HEK293T (cell line): ENCODE results near the gene OR52M1.

Experiments used
- CTCF ChIA-PET: fragments of 350-600 bp; formaldehyde crosslinking; extraction: SDS; loops from one replicate; lab custom pipeline; 2021; ENCODE audit warnings: antibody characterized with exemption, inconsistent platforms; lab: Yijun Ruan, JAX
- POLR2A ChIA-PET: fragments of 350-600 bp; formaldehyde crosslinking; extraction: SDS; loops from one replicate; lab custom pipeline; 2020; ENCODE audit warnings: antibody characterized with exemption, inconsistent platforms; lab: Yijun Ruan, JAX
- DNase-seq: peaks from one replicate; pipeline ENCODE4 v3.0.0; 2012; ENCODE audit warnings: mixed read lengths; ENCODE audit errors: extremely low spot score
- ARNT ChIP-seq: fragments of 450-650 bp; IDR thresholded peaks from 2 replicates; pipeline ENCODE4 v1.6.1; 2017; ENCODE audit warnings: mild to moderate bottlenecking
- BHLHE40 ChIP-seq: fragments of 450-650 bp; IDR thresholded peaks from 2 replicates; pipeline ENCODE4 v1.6.1; 2016; ENCODE audit warnings: mild to moderate bottlenecking, moderate library complexity, borderline replicate concordance
- CTBP1 ChIP-seq: fragments of 450-650 bp; IDR thresholded peaks from 2 replicates; pipeline ENCODE4 v1.6.1; 2016; ENCODE audit warnings: borderline replicate concordance
- ELF4 ChIP-seq: fragments of 450-650 bp; IDR thresholded peaks from 2 replicates; pipeline ENCODE4 v1.6.1; 2017; ENCODE audit warnings: antibody characterized with exemption
- FOXA1 ChIP-seq: fragments of 450-650 bp; IDR thresholded peaks from 2 replicates; pipeline ENCODE4 v1.6.1; 2016; ENCODE audit warnings: mild to moderate bottlenecking
- FOXK2 ChIP-seq: fragments of 450-650 bp; IDR thresholded peaks from 2 replicates; pipeline ENCODE4 v1.6.1; 2016; ENCODE audit warnings: mild to moderate bottlenecking
- FOXM1 ChIP-seq: fragments of 450-650 bp; IDR thresholded peaks from 2 replicates; pipeline ENCODE4 v1.6.1; 2017; ENCODE audit warnings: mild to moderate bottlenecking, borderline replicate concordance
- HDGF ChIP-seq: fragments of 450-650 bp; IDR thresholded peaks from 2 replicates; pipeline ENCODE4 v1.6.1; 2017; ENCODE audit warnings: antibody characterized with exemption, borderline replicate concordance
- L3MBTL2 ChIP-seq: fragments of 450-650 bp; conservative IDR thresholded peaks from 2 replicates; pipeline ENCODE4 v1.6.1; 2016; ENCODE audit warnings: mild to moderate bottlenecking
- LEF1 ChIP-seq: fragments of 450-650 bp; IDR thresholded peaks from 2 replicates; pipeline ENCODE4 v1.6.1; 2017; ENCODE audit warnings: mild to moderate bottlenecking, borderline replicate concordance
- NFRKB ChIP-seq: fragments of 450-650 bp; IDR thresholded peaks from 2 replicates; pipeline ENCODE4 v1.6.1; 2016; ENCODE audit warnings: mild to moderate bottlenecking, moderate library complexity
- PKNOX1 ChIP-seq: fragments of 450-650 bp; IDR thresholded peaks from 2 replicates; pipeline ENCODE4 v1.6.1; 2016
- SP1 ChIP-seq: fragments of 450-650 bp; IDR thresholded peaks from 2 replicates; pipeline ENCODE4 v1.6.1; 2017
- SUZ12 ChIP-seq: fragments of 450-650 bp; IDR thresholded peaks from 2 replicates; pipeline ENCODE4 v1.6.1; 2016; ENCODE audit warnings: mild to moderate bottlenecking
- TARDBP ChIP-seq: fragments of 450-650 bp; IDR thresholded peaks from 2 replicates; pipeline ENCODE4 v1.6.1; 2016
- ZNF384 ChIP-seq: fragments of 450-650 bp; IDR thresholded peaks from 2 replicates; pipeline ENCODE4 v1.6.1; 2016

The OR52M1 gene

GRCh38 chr11:4539603-4540219 lies 5.3 kb upstream of the OR52M1 start:
- POLR2A ChIA-PET, result no interaction called here
- no peak for TF ChIP-seq FOXK2
- no peak for TF ChIP-seq NFRKB
- TF ChIP-seq ZNF384, result no peak
- no peak for TF ChIP-seq L3MBTL2
- no peak for TF ChIP-seq ARNT
- TF ChIP-seq CTBP1, result no peak
- TF ChIP-seq BHLHE40, result no peak
- no peak for TF ChIP-seq ELF4
- no peak for TF ChIP-seq FOXA1
- no peak for TF ChIP-seq HDGF
- no peak for TF ChIP-seq LEF1
- no peak for TF ChIP-seq TARDBP
- TF ChIP-seq FOXM1, result no peak
- no peak for TF ChIP-seq PKNOX1
- TF ChIP-seq SUZ12, result no peak
- no peak for TF ChIP-seq SP1
- DNase-seq, result peak; percentile 57
- CTCF ChIA-PET, result interaction anchor here (0.5 to 3.4 kb wide), 14 partner anchors 8 to 739 kb away, joined by 3 to 37 read pairs (median 3); partner anchors contain the start of gene TRIM21

GRCh38 chr11:4541071-4541470 lies 3.9 kb upstream of the OR52M1 start:
- TF ChIP-seq FOXM1 (no peak), FOXK2 (no peak), FOXA1 (no peak), SUZ12 (no peak), TARDBP (no peak)
- ChIA-PET CTCF (interaction anchor here (3.4 kb wide), 1 partner anchor 353 kb away, joined by 37 read pairs; no protein-coding TSS in a partner anchor), POLR2A (no interaction called here)
- no peak for DNase-seq

- CTCF ChIA-PET, result interaction anchor here (1.0 kb wide), 1 partner anchor 361 kb away, joined by 3 read pairs; no protein-coding TSS in a partner anchor
- POLR2A ChIA-PET, result no interaction called here
- no peak for TF ChIP-seq SP1
- DNase-seq, result no peak
Observed at GRCh38 chr11:4543561-4543960, 1.4 kb upstream of the OR52M1 start.

GRCh38 chr11:4546878-4547277 lies 1.9 kb downstream of the OR52M1 start:
- POLR2A ChIA-PET, result no interaction called here
- no peak for TF ChIP-seq BHLHE40
- no peak for DNase-seq
- CTCF ChIA-PET, result interaction anchor here (1.6 kb wide), 1 partner anchor 8 kb away, joined by 5 read pairs; no protein-coding TSS in a partner anchor

GRCh38 chr11:4547416-4547815 lies 2.4 kb downstream of the OR52M1 start:
- TF ChIP-seq PKNOX1 (no peak), ELF4 (no peak), BHLHE40 (no peak), NFRKB (no peak)
- CTCF ChIA-PET, result interaction anchor here (1.6 kb wide), 1 partner anchor 8 kb away, joined by 5 read pairs; no protein-coding TSS in a partner anchor
- no peak for DNase-seq
- POLR2A ChIA-PET, result no interaction called here

GRCh38 chr11:4551346-4551979 lies 6.5 kb downstream of the OR52M1 start:
- peak; percentile 30 for DNase-seq
- POLR2A ChIA-PET, result no interaction called here
- CTCF ChIA-PET, result interaction anchor here (1.0 to 1.6 kb wide), 2 partner anchors 12 to 364 kb away, joined by 3 to 5 read pairs; no protein-coding TSS in a partner anchor
- TF ChIP-seq ARNT (no peak), TARDBP (no peak), FOXM1 (no peak), L3MBTL2 (no peak), FOXK2 (no peak), HDGF (no peak)

- TF ChIP-seq FOXK2 (no peak), ARNT (no peak), HDGF (no peak), NFRKB (no peak), SUZ12 (no peak), PKNOX1 (no peak), ELF4 (no peak)
- POLR2A ChIA-PET, result no interaction called here
- DNase-seq, result no peak
- CTCF ChIA-PET, result no interaction called here
Observed at GRCh38 chr11:4559527-4560440, 14.8 kb downstream of the OR52M1 start.
